NCI-H2081 (cell line): ENCODE measurements around the gene MAP4K4.

ENCODE experiments used
- DNase-seq, 2 experiments: peaks; one replicate each; lab custom pipeline; 2025; lab: John Stamatoyannopoulos, UW

MAP4K4 gene

DNA sequence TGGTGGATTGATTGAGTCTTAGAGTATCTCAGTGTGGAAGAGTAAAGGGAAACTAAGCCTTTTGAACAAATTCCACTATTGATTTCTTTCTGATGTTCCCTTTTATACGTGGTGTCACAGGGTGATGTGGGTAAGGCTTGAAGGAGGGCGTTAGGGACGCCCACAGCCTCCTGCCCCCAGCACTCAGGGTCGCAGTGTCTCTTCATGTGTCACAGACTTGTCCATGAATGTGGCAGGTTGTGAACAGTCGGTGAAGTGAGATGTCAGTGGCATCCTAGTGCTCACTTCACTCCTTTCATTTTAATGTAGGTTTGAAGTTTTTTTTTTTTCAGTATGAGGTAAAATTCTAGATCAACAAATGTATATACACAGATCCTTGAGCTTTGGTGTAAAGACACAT, 171.0 kb downstream of the MAP4K4 start:
- DNase-seq = no peak

DNA sequence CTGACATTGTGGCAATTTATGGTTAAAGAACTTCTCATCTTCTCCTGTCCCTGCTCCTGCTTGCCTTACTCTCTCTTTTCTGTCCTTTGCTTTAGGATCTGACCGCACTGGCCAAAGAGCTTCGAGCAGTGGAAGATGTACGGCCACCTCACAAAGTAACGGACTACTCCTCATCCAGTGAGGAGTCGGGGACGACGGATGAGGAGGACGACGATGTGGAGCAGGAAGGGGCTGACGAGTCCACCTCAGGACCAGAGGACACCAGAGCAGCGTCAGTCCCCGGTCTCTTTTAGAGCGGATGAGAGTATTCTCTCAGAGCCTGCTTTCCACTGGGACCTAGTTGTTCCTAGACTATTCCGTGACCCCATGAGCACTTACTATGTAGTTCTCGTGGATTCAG, 172.0 kb downstream of the MAP4K4 start:
- no peak for DNase-seq

DNA sequence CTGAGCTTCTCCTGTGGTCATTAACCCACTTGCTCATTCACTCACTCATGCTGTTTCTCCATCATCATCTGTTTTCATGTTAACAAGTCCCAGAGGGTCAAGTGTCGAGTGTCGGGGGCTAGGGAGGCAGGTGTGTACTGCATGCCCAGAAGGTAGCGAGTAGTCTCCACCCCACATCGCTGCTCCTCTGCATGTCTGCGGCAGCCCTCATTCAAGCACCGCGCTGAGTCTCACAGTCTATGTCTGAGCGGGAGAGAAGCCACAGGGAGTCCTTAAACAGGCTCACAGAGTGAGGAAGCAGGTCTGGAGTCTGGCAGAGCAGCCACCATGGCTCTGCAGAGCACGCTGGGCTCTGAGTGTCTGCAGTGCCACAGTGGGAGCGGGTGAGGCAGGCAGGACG, 172.9 kb downstream of the MAP4K4 start:
- DNase-seq = no peak

DNA sequence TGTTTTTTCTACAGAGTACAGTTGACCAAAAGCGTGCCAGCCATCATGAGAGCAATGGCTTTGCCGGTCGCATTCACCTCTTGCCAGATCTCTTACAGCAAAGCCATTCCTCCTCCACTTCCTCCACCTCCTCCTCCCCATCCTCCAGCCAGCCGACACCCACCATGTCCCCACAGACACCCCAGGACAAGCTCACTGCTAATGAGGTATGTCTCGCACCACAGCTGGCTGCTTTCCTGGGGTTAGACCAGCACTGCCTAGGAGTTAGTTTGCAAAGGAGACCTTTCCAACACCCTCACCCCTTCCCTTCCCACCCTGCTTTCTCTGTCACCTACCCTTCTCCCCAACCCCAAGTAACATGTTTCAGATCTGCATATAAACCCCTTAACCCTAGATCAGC, 174.0 kb downstream of the MAP4K4 start:
- DNase-seq = no peak

DNA sequence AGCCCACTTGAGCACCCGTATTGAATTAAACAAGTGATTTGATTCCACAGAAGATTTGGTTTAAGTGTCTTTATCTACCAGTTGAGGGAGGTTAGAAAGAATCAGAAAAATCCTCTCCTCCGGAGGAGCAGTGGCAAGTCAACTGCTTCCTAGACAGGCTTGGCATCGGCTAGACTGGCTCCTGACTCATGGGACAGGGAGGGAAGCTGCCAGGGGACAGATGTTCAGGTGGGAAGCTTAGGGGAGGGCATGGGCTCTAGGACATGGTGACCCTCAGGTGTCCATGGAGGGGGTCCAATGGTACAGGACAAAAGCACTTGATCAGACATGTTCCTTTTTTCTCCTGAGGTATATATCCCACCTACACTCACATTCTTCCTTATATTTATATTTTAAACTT, 175.0 kb downstream of the MAP4K4 start:
- no peak for DNase-seq

DNA sequence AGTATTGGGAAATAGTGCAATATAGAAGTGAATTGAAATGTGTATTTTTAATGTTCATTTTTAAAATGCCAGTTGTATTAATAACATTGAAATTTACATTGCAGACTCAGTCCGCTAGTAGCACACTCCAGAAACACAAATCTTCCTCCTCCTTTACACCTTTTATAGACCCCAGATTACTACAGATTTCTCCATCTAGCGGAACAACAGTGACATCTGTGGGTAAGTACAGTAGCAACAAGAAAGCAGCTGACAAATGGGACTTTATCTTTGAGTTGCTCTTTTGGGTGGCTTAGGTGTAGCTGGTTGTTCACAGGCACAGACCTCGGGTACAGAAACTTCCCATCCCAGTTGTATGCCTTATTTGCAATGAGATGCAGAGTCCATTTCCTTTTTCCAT, 176.0 kb downstream of the MAP4K4 start:
- DNase-seq = peak in 1 of 2 experiments; percentile 0

DNA sequence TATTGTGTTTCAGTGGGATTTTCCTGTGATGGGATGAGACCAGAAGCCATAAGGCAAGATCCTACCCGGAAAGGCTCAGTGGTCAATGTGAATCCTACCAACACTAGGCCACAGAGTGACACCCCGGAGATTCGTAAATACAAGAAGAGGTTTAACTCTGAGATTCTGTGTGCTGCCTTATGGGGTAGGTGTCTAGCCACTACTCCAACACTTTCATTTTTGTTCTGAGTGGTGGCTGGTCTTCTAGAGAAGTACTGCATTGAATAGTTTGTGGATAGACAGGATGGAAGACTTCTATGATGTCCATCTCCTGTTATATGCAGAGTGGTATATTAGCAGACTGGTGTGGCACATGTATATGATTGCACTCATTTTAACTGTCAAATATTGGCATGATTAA, 176.6 kb downstream of the MAP4K4 start:
- DNase-seq = no peak

DNA sequence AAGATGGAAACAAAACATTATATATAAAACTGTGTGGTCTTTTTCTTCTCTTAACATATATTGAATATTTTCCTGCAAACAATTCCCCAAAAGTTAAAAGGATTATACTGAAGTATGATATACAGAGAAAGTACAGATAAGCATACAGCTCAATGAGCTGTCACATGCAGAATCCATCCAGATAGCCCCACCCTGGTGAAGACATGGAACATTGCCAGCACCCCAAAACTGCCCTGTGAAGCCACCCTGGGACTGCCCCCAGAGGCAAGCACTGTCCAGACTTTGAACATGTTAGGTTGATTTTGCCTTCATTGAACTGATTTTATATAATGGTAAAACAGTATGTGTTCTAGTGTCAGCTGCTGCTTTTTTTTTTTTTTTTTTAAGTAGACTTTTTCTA, 182.0 kb downstream of the MAP4K4 start:
- no peak for DNase-seq

DNA sequence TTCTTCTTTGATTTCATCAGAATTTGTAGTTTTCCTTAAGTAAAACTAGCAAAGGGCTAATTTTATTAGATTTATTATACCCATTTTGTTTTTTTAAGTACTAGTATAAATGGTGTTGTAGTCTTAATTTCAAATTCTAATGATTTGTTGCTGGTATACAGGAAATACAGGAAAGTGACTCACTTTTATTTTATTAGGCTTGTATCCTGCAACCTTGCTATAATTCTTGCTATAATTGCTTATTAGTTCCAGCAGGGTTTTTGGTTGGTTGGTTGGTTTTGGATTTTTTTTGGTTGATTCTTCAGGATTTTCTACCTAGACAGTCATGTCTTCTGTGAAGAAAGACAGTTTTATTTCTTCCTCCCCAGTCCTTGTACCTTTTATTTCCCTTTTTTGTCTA, 183.6 kb downstream of the MAP4K4 start:
- DNase-seq = no peak

DNA sequence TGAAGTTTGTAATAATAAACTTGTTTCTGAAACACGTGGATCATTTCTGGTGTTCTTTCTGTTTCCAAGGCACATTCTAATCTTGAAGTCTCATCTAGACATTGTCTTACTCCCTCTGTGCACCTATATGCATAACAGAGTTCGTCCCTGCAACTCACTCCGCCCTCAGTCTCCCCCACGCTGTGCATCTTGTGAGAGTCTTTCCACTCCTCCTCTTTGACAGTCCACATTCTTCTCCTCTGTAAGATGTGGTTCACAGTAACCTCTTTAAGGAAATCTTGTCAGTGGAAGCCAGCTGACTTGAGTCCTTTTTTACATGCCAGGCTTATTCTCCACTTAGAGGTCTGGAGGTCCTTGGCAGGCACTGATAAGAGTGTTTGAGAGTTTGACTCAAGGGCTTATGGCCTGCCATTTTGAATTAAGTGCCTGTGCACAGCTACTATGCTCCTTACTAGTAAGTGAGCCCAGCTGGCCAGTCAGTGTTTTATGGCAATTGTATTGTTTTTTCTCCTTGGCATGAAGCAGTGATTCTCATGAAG, 185.3 kb downstream of the MAP4K4 start:
- DNase-seq = no peak

DNA sequence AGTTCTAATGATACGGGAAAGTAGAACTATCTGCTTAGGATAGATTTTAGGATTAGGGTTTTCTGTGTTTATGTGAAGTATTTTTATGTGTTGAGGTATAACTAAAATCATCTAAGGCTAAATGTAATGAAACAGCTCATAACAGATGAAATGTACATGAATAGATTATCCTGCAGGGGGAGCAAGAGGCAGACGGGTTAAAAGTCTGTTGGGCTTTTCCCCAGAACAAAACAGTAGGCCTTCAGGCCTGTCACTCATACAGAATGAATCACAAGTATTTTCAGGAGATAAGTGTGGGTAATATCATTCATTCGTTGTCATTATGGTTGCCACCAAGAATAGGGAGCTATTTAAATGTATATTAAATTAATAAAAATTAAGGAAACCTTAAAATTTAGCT, 186.4 kb downstream of the MAP4K4 start:
- peak in 1 of 2 experiments; percentile 10 for DNase-seq

DNA sequence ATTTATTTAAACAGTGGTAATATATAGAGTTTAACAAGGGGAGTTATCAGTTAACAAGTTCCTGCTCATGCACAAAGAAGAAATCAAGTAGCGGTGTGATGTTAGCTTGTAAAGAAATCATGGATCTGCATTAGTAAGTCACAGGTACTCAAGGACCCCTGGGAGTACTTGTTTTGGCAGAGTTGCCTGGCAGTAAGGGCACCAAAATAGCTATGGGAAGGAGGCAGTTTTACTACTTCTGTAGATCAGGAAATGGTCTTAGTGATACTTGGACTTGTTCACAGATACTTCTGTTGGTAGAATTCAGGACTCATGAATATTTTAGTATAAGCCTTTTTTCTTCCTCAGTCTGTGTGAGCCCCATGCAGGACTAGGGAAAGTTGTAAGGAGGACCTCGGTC, 186.9 kb downstream of the MAP4K4 start:
- DNase-seq = no peak

DNA sequence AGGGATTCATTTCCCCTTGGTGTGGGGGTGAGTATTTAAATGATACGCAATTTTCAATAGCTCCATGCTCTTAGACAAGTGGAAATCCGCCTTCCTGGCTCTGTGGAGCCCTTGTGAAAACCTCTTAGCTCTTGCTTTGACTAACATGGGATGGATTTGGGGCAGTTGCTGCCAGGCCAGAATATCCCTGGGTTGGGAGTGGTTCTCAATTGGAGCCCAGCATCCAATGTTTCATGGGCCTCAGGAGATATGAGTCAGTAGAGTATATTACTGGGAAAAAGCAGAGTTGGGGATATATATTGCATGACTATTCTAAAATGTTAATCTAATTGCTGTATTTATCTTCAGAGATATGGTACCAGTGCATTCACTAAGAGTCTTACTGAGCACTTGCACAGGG, 189.8 kb downstream of the MAP4K4 start:
- no peak for DNase-seq

DNA sequence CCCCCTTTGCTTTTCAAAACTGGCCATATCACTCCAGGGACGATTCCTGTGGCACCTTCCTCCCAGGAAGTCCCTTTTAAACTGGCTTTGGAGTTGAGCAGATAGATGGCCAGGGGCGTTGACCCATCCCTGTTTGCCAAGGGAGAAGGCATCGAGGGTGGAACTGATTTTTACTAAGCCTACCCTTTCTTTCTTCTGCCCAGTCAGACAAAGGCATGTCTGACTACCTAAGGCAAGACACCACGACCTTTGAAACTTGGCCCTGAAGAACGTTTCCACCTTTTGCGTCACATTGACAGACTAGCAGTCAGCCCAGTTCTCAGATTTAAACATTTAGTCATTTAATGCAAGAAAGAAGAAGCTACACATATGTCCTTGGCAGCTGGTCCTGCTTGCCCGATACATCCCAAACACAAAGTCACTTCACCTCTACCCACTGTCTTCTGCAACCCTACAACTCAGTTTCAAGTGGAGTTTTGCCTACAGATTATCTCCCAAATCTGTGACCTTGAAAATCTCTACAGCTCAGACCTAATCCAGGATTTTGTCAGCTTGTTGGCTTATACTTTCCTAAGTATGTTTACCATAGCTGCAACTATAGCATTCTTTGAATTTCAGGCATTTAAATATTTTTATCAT, 192.1 kb downstream of the MAP4K4 start:
- no peak for DNase-seq

DNA sequence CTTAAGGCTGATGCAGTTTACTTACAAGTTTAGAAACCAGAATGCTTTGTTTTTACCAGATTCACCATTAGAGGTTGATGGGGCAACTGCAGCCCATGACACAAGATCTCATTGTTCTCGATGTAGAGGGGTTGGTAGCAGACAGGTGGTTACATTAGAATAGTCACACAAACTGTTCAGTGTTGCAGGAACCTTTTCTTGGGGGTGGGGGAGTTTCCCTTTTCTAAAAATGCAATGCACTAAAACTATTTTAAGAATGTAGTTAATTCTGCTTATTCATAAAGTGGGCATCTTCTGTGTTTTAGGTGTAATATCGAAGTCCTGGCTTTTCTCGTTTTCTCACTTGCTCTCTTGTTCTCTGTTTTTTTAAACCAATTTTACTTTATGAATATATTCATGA, 194.9 kb downstream of the MAP4K4 start:
- no peak for DNase-seq

DNA sequence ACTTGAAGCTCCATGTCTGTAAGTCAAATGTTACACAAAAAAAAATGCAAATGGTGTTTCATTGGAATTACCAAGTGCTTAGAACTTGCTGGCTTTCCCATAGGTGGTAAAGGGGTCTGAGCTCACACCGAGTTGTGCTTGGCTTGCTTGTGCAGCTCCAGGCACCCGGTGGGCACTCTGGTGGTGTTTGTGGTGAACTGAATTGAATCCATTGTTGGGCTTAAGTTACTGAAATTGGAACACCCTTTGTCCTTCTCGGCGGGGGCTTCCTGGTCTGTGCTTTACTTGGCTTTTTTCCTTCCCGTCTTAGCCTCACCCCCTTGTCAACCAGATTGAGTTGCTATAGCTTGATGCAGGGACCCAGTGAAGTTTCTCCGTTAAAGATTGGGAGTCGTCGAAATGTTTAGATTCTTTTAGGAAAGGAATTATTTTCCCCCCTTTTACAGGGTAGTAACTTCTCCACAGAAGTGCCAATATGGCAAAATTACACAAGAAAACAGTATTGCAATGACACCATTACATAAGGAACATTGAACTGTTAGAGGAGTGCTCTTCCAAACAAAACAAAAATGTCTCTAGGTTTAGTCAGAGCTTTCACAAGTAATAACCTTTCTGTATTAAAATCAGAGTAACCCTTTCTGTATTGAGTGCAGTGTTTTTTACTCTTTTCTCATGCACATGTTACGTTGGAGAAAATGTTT, 196.3 kb downstream of the MAP4K4 start:
- DNase-seq = no peak

DNA sequence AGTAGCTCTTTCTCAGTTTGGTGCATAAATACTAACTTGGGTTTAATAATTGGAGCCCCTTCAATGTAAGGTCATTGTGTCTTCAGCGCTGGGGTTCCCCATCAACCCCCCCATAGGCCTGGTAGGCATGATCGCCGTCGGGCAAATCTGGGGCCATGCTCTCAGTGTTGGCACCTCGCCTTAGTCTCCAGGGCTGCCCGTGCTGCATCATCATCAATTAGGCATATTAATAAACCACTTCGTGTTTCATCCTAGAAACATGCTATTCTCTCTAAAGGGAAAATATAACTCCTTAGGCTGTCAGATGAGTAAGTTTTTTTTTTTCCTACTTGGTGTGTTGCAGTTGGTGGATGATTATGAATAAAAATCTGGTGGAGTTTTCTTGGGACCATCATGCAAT, 197.5 kb downstream of the MAP4K4 start:
- no peak for DNase-seq

DNA sequence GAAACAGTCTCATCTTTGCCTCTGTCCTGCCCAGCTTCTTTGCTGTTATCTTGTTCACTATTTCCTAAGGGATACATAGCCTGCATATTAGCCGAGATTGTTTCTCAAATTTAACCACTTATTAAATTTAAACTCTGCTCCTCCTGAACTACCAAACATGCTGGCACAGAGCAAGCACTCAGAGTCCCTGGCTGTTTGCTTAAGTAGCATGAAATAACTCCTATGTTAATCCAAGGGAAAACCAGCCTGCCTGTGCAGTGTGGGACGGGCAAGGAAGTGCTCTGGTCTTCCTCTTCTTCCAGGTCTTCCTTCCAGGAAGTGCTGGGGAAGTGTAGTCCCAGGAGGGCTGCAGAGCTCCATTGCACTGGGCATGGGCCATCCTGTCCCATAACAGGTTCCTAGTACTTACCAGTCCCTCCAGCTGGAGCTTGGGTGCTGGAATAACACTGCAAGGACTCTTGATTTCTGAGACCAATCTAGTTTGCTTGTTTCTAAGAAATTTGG, 198.4 kb downstream of the MAP4K4 start:
- DNase-seq = no peak

DNA sequence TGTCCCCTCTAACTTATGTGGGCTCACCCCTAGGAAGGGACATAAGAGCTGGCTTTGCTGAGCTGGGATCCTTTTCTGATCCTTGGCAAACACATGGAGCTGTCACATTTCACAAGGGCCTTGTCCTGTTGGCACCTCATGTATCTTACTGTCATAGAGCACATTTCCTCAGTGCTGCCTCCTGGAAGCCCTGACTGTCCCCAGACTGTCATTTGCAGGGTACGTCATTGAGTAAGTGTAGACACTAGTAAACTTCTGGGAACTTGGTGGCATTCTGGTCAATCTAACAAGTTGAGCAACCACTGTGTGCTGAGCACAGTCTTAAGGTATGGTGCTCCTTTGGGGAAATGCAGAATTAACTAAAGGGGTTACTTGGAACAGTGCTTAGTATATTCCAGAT, 199.8 kb downstream of the MAP4K4 start:
- no peak for DNase-seq

DNA sequence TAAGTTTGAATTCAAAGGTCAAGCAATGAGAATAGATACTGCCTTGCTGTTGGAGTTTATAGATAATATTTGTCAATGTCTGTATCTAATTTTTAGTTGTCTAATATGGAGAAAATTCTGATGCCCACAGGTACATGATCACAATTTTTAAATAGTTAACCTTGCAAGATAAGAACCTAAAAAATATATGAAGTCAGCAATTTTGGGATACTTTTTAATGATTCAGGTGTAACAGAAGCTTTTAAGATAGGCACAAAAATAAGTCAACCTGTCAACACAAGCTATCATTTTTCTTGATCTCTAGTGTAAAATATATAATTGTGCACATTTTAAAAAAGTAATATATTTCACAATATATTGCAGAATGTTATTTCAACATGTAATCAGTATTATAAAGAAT, 201.8 kb downstream of the MAP4K4 start:
- no peak for DNase-seq

DNA sequence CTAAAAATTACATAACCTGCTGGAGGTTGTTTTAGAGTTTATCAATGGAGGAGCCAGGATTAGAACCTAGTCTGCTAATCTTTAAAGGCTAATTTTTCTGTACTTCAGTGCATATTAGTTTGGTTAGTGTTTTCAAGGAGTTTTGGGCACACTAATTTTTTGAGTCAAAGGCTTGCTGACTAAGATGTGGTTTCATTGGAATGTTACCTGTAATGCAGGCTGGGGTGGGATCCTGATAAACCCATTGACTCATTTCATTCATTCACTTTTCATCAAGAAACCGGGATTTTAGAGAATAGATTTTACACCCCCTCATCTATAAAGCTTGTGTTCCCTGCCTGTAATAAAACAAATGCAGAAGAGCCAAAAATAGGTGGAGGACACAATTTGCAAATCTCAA, 202.4 kb downstream of the MAP4K4 start:
- DNase-seq = no peak

DNA sequence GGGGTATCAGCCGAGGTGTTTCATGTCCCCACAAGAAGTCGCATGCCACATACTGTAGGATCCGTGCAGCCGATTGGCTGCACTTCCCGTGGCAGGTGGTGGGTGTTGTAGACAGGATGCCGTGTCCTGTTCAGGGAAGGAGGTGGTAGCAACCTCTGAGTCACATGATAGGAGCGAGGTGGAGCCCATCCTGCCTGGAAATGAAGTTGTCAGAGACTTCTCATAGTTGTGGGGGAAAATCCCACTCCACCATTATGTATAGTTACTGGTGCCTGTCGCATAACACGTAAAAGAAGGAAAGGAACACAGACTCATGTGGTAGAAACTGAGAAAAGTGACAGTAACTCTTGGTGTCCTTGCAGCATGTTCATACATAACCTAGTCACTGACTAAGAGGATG, 202.9 kb downstream of the MAP4K4 start:
- no peak for DNase-seq

DNA sequence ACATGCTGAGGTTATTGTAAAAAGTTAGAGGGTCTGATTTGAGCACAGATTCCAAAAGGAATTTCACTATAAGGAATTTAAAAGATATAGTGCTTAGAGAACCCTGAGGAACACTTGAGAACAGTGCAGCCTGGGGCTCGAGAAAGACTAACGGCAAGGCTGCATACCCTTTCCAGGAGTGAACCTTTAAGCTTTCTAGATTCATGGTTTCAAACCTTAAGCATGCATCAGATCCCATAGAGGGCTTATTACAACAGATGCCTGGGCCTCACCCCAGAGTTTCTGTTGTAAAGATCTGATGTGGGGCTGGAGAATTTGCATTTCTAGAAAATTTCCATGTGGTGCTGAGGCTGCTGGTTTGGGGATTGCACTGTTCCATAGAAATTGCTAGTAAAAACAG, 203.7 kb downstream of the MAP4K4 start:
- no peak for DNase-seq

DNA sequence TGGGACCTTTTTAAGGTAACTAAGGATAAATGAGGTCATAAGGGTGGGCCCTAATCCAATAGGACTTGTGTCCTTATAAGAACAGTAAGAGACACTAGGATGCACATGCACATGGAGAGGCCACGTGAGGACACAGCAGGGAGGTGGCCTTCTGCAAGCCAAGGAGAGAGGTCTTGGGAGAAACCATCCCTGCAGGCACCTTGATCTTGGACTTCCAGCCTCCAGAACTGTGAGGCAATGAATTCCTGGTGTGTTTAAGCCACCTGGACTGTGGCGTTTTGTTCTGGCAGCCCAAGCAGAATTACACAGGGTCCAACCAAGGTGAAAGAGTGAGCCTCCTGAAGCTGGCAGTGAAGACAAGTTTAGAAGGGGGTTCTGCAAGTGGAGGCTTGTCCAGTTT, 204.7 kb downstream of the MAP4K4 start:
- DNase-seq = no peak
